T-helper 2 cell (primary cell): Measurements from ENCODE around the gene RARA.

Experiments used
- DNase-seq, 5 experiments: peaks; one replicate each; pipeline versions ENCODE4 v3.0.0 to v3.0.0-alpha.2; 2012 to 2022

Gene RARA

DNA sequence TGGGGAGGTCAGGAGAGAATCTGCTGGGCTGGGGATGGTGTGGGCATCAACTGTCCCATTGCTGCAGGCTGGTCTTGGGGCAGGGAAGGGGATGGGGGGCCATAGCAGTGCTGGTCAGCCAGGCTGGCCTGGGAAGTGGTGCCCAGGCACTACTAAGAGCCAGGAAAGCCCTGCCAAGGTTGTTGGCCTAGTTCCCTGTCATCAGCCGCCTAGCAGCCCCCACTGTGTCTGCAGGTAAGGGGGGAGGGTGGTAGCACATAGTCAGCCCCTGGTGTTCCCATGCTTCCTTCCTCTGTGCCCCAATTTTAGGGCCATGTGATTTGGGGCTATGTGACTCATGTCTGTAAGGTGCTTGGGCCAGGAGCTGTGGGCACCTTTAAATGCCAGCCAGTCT is 37.8 kb downstream of the RARA start:
- DNase-seq, result peak in 1 of 5 experiments; percentile 71

DNA sequence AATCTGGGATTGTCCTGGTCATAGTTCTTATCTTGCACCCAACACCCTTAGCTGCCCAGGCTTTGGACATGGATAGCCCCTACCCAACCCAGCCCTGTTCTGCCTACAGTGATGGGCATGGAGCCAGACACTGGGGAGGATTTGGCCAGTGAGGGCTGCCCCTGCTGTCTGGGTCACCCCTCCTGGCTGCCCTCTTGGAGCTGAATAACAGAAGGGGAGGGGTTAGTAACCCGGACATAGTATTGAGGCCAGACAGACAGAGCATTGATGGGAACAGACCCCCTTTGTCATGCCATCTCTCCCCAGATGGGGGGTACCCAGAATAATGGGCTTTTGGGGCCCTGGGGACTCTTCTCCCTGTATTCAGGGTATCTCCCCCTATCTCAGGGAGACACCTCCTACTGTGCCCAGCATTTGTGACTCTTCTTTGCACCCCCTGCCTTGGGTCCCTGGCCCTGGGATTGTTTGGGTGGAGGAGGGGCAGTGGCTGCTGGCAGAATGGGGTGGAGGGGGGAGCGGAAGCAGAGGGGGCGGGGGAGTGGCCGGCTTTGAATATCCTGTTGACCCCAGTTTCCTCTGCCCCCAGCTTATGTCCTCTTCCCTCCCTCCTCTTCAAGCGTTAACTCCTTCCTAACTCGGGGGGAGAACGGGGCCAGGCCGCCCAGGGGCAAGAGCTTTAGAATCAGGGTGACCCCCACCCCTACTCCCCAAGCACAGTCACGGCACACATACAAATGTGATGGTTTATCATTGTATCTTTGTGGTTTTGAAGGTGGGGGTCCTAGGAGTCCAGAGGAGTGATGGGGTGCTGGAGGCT is 38.5 kb downstream of the RARA start:
- DNase-seq, result no peak

DNA sequence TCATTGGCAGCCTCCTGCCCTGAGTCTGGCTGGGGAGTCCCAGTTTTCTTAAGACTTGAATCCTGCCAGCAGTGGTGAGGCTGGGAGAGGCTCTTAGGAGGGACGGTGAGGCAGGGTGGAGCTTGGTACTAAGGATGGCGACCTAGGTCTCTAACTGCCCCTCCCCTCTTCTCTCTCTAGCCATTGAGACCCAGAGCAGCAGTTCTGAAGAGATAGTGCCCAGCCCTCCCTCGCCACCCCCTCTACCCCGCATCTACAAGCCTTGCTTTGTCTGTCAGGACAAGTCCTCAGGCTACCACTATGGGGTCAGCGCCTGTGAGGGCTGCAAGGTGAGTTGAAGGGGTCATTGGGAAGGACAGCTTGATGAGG is 39.1 kb downstream of the RARA start:
- no peak for DNase-seq

DNA sequence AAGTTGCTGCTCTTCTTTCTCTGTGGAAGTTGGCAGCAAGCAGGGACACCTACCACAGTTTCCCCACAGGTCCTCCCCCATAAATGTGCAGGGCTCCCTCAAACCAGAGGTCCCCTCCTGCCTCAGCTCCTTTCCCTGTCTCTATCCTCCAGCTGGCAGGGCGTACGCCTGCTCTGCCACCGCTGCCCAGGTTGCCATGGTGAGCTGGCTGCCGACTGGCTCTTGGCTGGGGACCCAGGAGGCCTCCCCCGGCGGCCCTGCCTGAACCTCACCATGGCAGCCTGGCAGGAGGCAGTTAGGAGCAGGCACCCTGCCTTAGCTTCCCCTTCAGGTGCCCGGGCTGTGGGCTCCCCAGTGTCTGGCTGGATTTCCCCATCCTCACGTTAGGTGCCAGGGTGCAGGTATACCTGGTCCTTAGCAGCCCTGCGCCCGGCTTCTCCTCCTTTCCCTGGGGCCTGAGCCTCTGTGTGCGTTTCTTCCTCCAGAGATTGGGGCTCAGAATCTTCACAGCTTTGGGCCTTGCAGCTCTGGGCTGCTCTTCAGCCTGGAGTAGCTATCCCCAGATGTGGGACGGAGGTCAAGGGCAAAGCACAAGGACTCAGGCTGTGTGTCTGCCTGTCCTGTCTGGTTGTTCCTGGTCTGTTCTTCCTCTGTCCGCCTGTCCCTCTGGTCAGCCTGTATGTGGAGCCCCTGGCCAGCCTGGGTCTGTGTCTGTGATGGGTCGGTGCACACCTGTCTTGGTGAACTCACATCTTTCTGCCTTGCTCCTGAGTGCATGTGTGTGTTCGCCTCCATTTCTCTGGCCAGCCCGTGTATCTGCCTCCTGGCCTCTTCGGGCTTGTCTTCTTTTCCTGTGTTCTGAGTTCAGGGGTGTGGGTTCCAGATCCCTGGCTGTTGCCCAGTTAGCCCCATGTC is 39.8 kb downstream of the RARA start:
- DNase-seq, result no peak

DNA sequence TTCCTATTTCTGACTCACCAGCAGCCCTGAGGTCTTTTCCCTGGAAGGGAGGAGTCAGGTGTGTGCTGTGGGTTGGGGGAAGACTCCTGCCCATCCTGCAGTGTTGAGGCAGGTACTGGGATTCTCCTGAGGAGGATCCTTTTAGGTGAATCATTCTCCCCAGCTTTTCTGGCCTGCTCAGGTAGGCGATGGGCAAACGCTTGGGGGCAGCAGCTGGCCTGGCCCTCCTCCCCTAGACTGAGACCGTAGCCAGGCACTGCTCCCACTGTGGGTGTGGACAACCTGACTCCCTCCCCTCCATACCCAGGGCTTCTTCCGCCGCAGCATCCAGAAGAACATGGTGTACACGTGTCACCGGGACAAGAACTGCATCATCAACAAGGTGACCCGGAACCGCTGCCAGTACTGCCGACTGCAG is 40.5 kb downstream of the RARA start:
- no peak for DNase-seq

DNA sequence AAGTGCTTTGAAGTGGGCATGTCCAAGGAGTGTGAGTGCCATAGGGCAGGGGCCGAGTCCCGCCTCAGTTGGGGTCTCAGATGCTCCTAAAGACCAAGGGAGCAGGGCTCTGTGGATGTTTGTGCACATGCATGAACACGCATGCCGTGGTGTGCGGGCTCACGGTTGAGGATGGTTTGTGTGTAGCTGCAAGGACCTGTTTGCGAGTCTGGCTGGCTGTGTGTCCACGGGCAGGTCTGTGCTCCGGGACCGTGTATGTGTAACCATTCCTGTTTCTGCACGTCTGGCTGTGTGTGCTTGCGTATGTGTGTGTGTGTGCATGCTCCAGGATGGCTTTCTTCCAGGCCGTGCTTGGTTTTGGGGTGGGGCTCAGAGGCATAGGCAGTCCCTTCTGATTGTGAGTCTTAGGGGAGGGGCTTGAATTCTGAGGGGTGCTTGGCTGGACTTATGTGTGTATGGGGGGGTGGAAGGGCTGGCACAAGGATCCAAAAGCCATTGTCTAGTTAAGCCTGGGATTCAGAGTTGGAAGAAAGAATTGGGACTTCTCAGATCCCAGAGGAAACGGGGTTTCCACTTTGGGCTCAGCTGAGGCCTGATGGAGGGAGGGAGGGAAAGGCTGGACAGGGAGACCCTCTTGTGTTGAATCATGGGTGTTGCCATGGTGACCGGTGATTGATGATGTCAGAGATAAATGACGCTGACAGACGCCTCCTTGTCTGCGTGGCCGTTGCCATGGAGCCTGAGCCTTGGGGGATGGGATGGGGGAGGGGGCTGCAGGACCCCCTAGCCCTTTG is 41.1 kb downstream of the RARA start:
- no peak for DNase-seq

DNA sequence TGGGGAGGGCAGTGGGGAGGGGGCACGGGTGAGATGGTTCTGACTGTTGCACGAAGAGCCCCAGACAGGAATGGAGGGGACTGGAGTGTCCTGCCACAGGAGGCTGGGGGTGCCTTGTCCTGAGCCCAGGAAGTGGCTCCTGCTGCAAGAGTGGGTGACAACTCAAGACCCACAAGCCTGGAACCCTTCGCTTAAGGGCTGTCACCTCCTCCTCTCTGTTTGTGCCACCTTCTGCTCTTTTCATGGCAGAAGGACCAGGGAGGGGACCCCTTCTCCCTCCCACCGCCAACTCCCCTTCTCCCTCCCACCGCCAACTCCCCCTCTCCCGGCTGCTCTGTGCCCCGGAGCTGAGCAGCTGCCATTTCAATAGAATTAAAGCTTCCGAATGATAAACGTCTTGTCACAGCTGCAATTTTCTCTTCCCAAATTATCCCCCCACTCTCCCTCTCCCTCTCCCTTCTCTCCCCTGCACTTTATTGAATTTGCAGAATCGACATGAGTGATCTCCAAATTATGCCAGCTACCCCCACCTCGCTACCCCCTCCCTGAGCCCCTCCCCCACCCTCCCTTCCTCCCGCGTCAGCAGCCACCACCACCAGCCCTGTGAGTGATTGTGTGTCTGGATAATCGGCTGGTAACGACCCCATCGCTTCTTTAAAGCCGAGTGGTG is 41.8 kb downstream of the RARA start:
- DNase-seq, result no peak

DNA sequence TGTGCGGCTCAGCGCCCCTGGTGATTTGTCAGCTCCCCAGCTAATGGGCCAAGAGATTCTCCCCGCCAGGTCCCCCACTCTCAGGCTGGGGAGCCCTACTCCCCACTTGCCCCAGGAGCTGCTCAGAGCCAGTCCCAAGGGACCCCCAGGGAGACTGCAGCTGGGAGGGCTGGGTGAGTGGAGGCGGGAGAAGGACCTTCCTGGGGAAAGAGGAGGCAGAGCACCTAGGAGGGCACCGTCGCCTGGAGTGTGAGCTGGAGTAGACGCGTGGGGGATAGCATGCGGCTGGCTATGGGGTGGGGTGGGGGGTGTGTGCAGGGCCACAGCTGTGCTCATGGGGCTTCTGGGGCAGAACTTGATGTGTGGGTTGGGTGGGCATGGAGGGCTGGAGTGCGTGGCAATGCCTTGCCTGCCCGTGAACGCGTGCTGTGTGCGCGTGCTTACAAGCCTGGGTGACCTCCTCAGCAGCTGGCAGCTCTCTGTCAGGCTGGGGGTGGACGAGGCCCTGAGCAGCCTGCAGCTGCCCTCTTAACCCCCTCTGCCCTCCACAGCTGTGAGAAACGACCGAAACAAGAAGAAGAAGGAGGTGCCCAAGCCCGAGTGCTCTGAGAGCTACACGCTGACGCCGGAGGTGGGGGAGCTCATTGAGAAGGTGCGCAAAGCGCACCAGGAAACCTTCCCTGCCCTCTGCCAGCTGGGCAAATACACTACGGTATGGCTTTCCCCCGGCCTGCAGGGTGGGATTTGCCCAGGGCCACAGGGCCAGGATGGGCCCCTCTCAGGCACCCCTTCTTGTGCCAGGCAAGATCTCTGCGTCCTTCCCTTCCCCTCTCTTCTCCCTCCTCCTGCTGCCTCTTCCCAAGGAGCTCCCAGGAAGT is 42.6 kb downstream of the RARA start:
- no peak for DNase-seq

DNA sequence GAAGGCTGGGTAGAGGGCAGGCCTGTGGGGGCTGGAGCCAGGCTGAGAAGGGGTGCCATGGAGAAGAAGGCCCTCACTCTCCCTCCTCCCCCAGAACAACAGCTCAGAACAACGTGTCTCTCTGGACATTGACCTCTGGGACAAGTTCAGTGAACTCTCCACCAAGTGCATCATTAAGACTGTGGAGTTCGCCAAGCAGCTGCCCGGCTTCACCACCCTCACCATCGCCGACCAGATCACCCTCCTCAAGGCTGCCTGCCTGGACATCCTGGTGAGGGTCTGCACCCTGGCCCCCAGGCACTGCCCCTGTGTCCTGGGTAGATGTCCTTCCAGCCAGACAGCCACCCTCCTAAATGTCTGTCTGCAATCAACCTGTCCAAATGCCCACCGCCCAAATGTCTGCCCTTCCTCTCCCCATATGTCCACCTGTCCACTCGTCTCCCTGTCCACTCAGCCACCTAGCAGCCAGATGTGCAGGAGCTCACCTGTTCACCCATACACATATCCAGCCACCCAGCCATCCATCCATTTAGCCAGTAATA is 43.3 kb downstream of the RARA start:
- no peak for DNase-seq

DNA sequence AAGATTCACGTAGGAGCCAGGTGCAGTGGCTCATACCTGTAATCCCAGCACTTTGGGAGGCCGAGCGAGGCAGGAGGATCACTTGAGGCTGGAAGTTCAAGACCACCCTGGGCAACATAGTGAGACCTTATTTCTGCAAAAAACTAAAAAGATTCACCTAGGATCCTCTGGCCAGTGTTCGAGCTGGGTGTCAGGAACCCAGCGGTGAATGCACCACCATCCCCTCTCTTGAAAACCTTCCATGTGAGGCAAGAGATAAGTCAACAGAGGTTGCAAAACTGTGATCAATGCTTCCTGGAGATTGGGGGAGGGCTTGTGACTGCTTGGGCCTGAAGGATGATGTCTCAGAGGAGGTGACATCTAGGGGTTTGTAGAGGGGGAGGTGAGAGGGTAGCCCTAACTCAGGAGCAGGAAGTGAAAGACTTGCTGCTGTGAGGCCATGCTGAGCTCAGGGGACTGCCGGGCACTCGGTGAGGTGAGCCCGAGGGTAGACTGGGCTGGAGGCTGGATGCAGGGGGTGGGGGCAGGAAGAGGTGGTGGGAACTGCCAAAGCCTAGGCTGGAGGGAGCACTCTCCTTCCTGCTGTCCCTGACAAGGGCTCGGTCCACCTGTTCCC is 43.9 kb downstream of the RARA start:
- no peak for DNase-seq

DNA sequence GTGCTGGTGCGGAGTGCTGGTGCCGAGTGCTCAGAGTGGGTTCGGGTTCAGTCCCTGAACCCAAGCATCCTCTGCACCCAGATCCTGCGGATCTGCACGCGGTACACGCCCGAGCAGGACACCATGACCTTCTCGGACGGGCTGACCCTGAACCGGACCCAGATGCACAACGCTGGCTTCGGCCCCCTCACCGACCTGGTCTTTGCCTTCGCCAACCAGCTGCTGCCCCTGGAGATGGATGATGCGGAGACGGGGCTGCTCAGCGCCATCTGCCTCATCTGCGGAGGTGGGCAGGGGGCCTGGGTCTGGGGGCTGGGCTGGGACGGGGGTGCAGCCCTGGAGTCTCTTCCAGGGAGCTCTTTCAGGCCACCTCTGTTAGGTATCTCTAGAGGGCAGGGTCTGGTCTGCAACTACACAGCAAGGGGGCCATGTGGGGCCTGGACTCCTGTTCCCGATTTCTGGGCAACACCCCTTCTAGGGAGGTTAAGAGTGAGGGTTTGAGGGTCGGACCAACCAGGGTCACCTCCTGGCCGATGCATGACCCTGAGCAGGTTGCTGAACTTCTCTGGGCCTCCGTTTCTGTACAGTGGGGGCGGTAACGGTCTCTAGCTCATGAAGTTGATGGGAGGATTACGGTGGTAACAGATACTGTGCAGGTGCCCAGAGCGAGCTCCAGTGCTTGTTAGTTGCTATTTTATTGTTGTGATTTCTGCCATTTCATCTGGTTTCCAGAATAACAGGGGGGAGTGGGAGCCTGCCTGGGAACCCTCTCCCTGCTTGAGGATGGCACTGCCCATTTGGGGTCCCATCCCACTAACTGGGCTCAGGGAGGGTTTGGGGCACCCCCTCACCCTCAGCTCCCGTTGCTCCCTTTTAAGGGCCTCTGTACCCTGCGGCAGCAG is 45.5 kb downstream of the RARA start:
- DNase-seq, result no peak

DNA sequence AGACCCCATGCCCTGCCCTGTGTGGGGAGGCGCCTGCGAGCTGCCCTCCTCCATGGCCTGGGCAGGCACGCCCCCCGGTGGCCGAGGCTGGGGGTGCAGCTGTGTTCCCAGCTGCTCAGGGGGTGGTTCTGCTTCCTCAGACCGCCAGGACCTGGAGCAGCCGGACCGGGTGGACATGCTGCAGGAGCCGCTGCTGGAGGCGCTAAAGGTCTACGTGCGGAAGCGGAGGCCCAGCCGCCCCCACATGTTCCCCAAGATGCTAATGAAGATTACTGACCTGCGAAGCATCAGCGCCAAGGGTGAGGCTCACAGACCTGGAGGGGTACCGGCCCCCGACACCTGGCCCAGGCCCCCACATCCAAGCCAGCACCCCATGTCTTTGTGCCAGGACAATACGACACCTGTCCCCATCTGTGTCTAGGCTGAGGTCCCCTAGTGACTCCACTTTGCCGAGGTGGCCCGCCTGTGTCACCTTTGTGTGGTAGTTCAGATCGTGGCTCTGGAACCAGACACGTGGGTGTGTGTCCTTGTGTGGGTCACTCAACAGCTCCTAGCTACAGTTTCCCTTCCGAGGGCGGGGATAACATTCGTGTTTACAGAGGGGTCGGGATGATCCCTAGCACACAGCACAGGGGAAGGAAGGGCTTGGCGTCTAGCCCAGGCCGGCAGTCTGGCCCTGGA is 46.3 kb downstream of the RARA start:
- DNase-seq, result peak; percentile 59 to 72 (median 68)

DNA sequence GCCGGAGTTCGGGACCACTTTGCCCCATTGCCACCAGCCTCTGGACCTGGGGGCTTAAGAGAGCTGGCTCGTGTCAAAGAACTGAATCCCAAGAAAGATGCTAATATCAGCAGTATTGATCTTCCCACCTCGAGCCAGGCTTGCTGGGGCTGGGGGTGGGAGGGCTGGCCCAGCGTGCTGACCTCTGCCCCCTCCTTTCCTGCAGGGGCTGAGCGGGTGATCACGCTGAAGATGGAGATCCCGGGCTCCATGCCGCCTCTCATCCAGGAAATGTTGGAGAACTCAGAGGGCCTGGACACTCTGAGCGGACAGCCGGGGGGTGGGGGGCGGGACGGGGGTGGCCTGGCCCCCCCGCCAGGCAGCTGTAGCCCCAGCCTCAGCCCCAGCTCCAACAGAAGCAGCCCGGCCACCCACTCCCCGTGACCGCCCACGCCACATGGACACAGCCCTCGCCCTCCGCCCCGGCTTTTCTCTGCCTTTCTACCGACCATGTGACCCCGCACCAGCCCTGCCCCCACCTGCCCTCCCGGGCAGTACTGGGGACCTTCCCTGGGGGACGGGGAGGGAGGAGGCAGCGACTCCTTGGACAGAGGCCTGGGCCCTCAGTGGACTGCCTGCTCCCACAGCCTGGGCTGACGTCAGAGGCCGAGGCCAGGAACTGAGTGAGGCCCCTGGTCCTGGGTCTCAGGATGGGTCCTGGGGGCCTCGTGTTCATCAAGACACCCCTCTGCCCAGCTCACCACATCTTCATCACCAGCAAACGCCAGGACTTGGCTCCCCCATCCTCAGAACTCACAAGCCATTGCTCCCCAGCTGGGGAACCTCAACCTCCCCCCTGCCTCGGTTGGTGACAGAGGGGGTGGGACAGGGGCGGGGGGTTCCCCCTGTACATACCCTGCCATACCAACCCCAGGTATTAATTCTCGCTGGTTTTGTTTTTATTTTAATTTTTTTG is 47.1 kb downstream of the RARA start:
- DNase-seq, result no peak

DNA sequence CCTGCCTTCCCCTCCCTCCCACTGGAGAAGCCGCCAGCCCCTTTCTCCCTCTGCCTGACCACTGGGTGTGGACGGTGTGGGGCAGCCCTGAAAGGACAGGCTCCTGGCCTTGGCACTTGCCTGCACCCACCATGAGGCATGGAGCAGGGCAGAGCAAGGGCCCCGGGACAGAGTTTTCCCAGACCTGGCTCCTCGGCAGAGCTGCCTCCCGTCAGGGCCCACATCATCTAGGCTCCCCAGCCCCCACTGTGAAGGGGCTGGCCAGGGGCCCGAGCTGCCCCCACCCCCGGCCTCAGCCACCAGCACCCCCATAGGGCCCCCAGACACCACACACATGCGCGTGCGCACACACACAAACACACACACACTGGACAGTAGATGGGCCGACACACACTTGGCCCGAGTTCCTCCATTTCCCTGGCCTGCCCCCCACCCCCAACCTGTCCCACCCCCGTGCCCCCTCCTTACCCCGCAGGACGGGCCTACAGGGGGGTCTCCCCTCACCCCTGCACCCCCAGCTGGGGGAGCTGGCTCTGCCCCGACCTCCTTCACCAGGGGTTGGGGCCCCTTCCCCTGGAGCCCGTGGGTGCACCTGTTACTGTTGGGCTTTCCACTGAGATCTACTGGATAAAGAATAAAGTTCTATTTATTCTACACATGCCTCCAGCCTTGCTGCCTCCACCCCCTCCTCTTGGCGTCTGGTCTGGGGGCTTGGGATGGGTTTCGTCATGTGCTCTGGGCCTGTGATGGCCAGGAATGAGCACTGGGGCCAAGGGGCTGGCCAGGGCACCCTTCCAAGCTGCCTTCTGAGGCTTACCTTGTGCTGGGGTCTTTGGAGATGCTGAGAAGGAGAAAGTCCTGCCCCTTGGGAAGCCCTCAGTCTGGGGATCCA is 48.3 kb downstream of the RARA start:
- DNase-seq, result no peak

DNA sequence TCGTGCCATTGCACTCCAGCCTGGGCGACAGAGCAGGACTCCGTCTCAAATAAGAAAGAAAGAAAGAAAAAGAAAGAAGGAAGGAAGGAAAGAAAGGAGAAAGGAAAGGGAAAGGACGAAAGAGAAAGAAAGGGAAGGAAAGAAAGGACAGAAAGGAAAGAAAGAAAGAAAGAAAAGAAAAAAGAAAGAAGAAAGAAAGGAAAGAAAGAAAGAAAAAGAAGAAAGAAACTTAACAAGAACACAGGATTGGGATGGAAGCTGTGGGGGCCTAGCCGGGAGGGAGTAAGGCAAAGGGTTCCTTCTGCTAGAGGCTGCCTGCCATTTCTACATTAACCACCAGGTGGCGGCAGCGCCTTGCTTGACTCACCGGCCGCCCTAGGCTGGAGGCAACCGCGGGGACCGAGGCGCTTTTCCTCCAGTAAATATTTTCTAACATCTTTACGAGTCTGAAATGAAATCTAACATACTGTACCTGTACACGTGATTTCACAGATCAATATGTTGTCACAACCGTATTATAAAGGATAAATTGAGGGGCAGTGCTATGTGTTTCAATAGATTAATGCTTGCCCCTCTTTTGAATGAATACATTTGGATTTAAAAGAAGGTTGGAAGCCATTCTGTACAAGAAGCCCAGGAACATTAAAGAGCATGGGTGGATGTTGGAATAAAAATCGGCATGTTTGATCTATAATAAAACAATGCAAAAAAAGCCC is 49.5 kb downstream of the RARA start:
- peak; percentile 69 to 86 (median 81) for DNase-seq

DNA sequence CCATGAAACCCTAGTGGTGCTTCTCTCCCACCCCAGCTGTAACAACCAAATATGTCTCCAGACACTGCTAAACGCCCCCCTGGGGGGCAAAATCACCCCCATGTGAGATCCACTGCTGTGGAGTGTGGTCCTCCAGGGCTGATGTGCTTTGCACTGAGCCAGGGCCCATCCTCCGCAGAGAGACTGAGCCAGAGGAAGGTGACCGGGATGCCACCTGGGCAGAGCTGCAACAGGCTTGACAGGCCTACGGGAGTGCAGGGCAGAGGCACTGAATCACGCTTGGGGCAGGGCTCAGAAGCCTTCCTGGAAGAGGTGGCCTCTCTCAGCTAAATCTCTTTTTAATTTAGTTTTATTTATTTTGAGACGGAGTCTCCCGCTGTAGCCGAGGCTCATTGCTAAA is 51.1 kb downstream of the RARA start:
- no peak for DNase-seq
